Measurements from ENCODE around the gene ADCY2.

Gene ADCY2

DNA sequence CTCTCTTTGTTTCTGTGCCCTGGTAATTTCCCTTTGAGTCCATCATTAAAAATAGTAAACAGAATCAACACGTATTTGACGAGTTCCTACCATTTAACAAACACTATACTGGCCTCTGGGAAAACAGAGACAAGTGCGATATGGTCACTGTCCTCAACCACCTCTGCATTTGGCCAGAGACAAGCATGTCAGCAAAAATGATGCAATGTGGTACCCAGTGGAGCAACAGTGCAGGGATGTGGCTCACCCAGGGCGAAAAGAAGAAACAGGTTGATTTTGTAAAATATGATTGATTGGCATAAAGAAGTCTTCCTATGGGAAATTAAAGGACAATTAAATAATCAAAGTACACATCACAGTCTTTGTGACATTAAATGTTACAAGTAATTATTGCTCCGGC lies 355.9 kb downstream of the ADCY2 start:
- DNase-seq (ENCODE audit: low read depth in 1 of 2, low spot score in 1 of 2), result no peak
- no peak overlapping the region for H3K4me3 ChIP-seq (replicated peaks; ENCODE audit: insufficient read depth, low read length)
- TF ChIP-seq REST (IDR thresholded peaks at IDR 0.05; ENCODE audit: insufficient replicate concordance, low read depth) (no peak), GABPA (IDR thresholded peaks at IDR 0.05; ENCODE audit: low read depth) (no peak), SPI1 (IDR thresholded peaks at IDR 0.05; ENCODE audit: borderline replicate concordance, low read depth) (no peak), POLR2AphosphoS5 (IDR thresholded peaks at IDR 0.05; ENCODE audit: low read depth) (no peak)
- TF ChIP-seq, protein P1, sequence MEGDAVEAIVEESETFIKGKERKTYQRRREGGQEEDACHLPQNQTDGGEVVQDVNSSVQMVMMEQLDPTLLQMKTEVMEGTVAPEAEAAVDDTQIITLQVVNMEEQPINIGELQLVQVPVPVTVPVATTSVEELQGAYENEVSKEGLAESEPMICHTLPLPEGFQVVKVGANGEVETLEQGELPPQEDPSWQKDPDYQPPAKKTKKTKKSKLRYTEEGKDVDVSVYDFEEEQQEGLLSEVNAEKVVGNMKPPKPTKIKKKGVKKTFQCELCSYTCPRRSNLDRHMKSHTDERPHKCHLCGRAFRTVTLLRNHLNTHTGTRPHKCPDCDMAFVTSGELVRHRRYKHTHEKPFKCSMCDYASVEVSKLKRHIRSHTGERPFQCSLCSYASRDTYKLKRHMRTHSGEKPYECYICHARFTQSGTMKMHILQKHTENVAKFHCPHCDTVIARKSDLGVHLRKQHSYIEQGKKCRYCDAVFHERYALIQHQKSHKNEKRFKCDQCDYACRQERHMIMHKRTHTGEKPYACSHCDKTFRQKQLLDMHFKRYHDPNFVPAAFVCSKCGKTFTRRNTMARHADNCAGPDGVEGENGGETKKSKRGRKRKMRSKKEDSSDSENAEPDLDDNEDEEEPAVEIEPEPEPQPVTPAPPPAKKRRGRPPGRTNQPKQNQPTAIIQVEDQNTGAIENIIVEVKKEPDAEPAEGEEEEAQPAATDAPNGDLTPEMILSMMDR (IDR thresholded peaks at IDR 0.05; ENCODE audit: insufficient read depth, low read length), result no peak
- H3K27me3 ChIP-seq (ENCODE audit: insufficient read depth, poor library complexity, severe bottlenecking), result peaks cover 2% of the 10 kb centered on the region
- H3K27ac ChIP-seq (replicated peaks), result no peak overlapping the region

- no peak overlapping the region for H3K4me3 ChIP-seq (replicated peaks; ENCODE audit: insufficient read depth, low read length)
- no peak for DNase-seq (ENCODE audit: low read depth in 1 of 2, low spot score in 1 of 2)
- peaks cover 2% of the 10 kb centered on the region for H3K27me3 ChIP-seq (ENCODE audit: insufficient read depth, poor library complexity, severe bottlenecking)
- no peak for TF ChIP-seq POLR2AphosphoS5 (IDR thresholded peaks at IDR 0.05; ENCODE audit: low read depth)
- TF ChIP-seq GABPA (IDR thresholded peaks at IDR 0.05; ENCODE audit: low read depth), result no peak
- TF ChIP-seq REST (IDR thresholded peaks at IDR 0.05; ENCODE audit: insufficient replicate concordance, low read depth), result no peak
- TF ChIP-seq, protein P1 (IDR thresholded peaks at IDR 0.05; ENCODE audit: insufficient read depth, low read length), result no peak
- TF ChIP-seq SPI1 (IDR thresholded peaks at IDR 0.05; ENCODE audit: borderline replicate concordance, low read depth), result no peak
- no peak overlapping the region for H3K27ac ChIP-seq (replicated peaks)
These were observed 357.2 kb downstream of the ADCY2 start for GRCh38 chr5:7753181-7753580.

DNA sequence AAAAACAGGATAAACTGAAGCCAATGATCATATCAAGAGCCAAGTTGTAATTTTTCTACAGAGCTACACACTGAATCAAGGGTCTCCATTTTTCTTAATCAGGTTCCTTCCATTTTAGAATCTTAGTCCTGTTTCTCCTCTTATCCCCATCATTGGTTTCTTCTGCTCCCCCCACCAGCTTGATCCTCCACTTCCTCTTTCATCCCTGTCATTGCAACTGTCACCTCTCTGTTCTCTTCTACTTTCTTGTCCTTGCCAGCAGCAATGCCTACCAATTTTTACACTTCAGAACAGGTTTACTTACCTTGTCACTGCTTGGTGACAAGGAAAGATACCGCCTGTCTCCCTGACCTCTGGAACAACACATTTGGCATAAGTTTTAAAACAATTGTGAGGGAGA lies 357.7 kb downstream of the ADCY2 start:
- no peak overlapping the region for H3K4me3 ChIP-seq (replicated peaks; ENCODE audit: insufficient read depth, low read length)
- H3K27ac ChIP-seq (replicated peaks), result no peak overlapping the region
- TF ChIP-seq POLR2AphosphoS5 (IDR thresholded peaks at IDR 0.05; ENCODE audit: low read depth) (no peak), SPI1 (IDR thresholded peaks at IDR 0.05; ENCODE audit: borderline replicate concordance, low read depth) (peak; percentile 91), REST (IDR thresholded peaks at IDR 0.05; ENCODE audit: insufficient replicate concordance, low read depth) (no peak)
- peak in 1 of 2 experiments; percentile 13 for DNase-seq (ENCODE audit: low read depth in 1 of 2, low spot score in 1 of 2)
- peaks cover 2% of the 10 kb centered on the region for H3K27me3 ChIP-seq (ENCODE audit: insufficient read depth, poor library complexity, severe bottlenecking)

Data from HL-60 (cell line).